ENCODE data around the gene MAB21L1. TPM values are rescaled to one million over a fixed set of nuclear protein-coding genes. Genes with fewer than 3 reads are reported as not detected.

The MAB21L1 gene
- polyA plus RNA-seq (2013, experiment 1 of 4) = not detected
- polyA plus RNA-seq (2013, experiment 2 of 4) = 0.20 TPM
- 0.32 TPM for polyA plus RNA-seq (2013, experiment 3 of 4)
- 1.1 TPM for polyA plus RNA-seq (2013, experiment 4 of 4)

GRCh38 chr13:35475960-35476943, at the start of gene MAB21L1:
Gene MAB21L1 (minus strand): TSS chr13:35476689. CDS start chr13:35476138, 551 bp downstream.
- Histone ChIP-seq H3K36me3 (ENCODE audit: control insufficient read depth, insufficient read depth, low read length) (no peaks in the 10 kb centered on the region), H3K4me3 (ENCODE audit: insufficient read depth, low read depth, low read length) (peak within 1 kb of the TSS; percentile 34), H3K9me3 (ENCODE audit: control insufficient read depth, low read length) (no peaks in the 10 kb centered on the region), H3K4me1 (ENCODE audit: control insufficient read depth, insufficient read depth, low read length) (peaks cover 45% of the 10 kb centered on the region), H3K27ac (ENCODE audit: insufficient read depth, low read depth, low read length, poor library complexity, severe bottlenecking) (no peak within 1 kb of the TSS), H3K27me3 (ENCODE audit: control insufficient read depth, insufficient read depth, low read length, poor library complexity, severe bottlenecking) (peaks cover 96% of the 10 kb centered on the region)
- 1% methylated on average over 35 of the region's 35 CpGs for WGBS, 2 experiments

- WGBS, 2 experiments = 91 to 95% methylated on average over 2 to 3 of the region's 3 CpGs
- H3K4me1 ChIP-seq (ENCODE audit: control insufficient read depth, insufficient read depth, low read length) = no peaks in the 10 kb centered on the region
- no peaks in the 10 kb centered on the region for H3K9me3 ChIP-seq (ENCODE audit: control insufficient read depth, low read length)
- no peaks in the 10 kb centered on the region for H3K36me3 ChIP-seq (ENCODE audit: control insufficient read depth, insufficient read depth, low read length)
- H3K4me3 ChIP-seq (ENCODE audit: insufficient read depth, low read depth, low read length) = no peak overlapping the region
- H3K27ac ChIP-seq (ENCODE audit: insufficient read depth, low read depth, low read length, poor library complexity, severe bottlenecking) = no peak overlapping the region
- no peaks in the 10 kb centered on the region for H3K27me3 ChIP-seq (ENCODE audit: control insufficient read depth, insufficient read depth, low read length, poor library complexity, severe bottlenecking)
Measured at GRCh38 chr13:35524171-35524570, 47.7 kb upstream of the MAB21L1 start.

GRCh38 chr13:35518337-35518946, 42.0 kb upstream of the MAB21L1 start:
- Histone ChIP-seq H3K36me3 (ENCODE audit: control insufficient read depth, insufficient read depth, low read length) (no peaks in the 10 kb centered on the region), H3K4me1 (ENCODE audit: control insufficient read depth, insufficient read depth, low read length) (peaks cover 3% of the 10 kb centered on the region), H3K27ac (ENCODE audit: insufficient read depth, low read depth, low read length, poor library complexity, severe bottlenecking) (no peak overlapping the region), H3K27me3 (ENCODE audit: control insufficient read depth, insufficient read depth, low read length, poor library complexity, severe bottlenecking) (no peaks in the 10 kb centered on the region), H3K9me3 (ENCODE audit: control insufficient read depth, low read length) (no peaks in the 10 kb centered on the region), H3K4me3 (ENCODE audit: insufficient read depth, low read depth, low read length) (no peak overlapping the region)
- WGBS, 2 experiments = 89 to 92% methylated on average over 5 of the region's 5 CpGs

- WGBS, 2 experiments = 55 to 56% methylated on average over 6 of the region's 6 CpGs
- Histone ChIP-seq H3K36me3 (ENCODE audit: control insufficient read depth, insufficient read depth, low read length) (no peaks in the 10 kb centered on the region), H3K4me1 (ENCODE audit: control insufficient read depth, insufficient read depth, low read length) (peaks cover 3% of the 10 kb centered on the region), H3K27ac (ENCODE audit: insufficient read depth, low read depth, low read length, poor library complexity, severe bottlenecking) (no peak overlapping the region), H3K27me3 (ENCODE audit: control insufficient read depth, insufficient read depth, low read length, poor library complexity, severe bottlenecking) (no peaks in the 10 kb centered on the region), H3K9me3 (ENCODE audit: control insufficient read depth, low read length) (no peaks in the 10 kb centered on the region), H3K4me3 (ENCODE audit: insufficient read depth, low read depth, low read length) (no peak overlapping the region)
Measured at GRCh38 chr13:35514801-35515502, 38.5 kb upstream of the MAB21L1 start.

DNA sequence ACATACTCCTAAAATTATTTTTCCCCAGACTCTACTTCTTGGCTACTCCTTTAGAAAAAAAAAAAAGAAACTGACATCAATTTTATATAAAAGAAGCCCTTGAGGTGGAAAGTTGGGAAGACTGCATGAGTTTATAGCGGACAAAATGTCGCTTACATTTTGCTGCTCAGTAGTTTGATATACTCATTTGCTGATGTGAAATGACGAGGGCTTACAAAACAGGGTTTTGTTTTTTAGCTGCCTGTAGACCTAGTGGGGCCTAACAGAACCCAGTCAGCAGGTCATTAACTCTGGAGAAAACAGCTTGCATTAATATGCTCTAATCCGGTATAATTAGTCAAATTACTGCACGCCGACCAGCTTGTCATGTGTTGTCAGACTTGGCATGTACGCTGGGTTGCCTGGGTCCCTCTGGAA, 37.6 kb upstream of the MAB21L1 start:
- Histone ChIP-seq H3K4me1 (ENCODE audit: control insufficient read depth, insufficient read depth, low read length) (peaks cover 3% of the 10 kb centered on the region), H3K27ac (ENCODE audit: insufficient read depth, low read depth, low read length, poor library complexity, severe bottlenecking) (no peak overlapping the region), H3K4me3 (ENCODE audit: insufficient read depth, low read depth, low read length) (no peak overlapping the region), H3K27me3 (ENCODE audit: control insufficient read depth, insufficient read depth, low read length, poor library complexity, severe bottlenecking) (no peaks in the 10 kb centered on the region), H3K9me3 (ENCODE audit: control insufficient read depth, low read length) (no peaks in the 10 kb centered on the region), H3K36me3 (ENCODE audit: control insufficient read depth, insufficient read depth, low read length) (no peaks in the 10 kb centered on the region)
- 92 to 95% methylated on average over 7 of the region's 7 CpGs for WGBS, 2 experiments

- Histone ChIP-seq H3K27ac (ENCODE audit: insufficient read depth, low read depth, low read length, poor library complexity, severe bottlenecking) (no peak overlapping the region), H3K4me3 (ENCODE audit: insufficient read depth, low read depth, low read length) (no peak overlapping the region), H3K27me3 (ENCODE audit: control insufficient read depth, insufficient read depth, low read length, poor library complexity, severe bottlenecking) (no peaks in the 10 kb centered on the region), H3K9me3 (ENCODE audit: control insufficient read depth, low read length) (no peaks in the 10 kb centered on the region), H3K4me1 (ENCODE audit: control insufficient read depth, insufficient read depth, low read length) (peaks cover 3% of the 10 kb centered on the region), H3K36me3 (ENCODE audit: control insufficient read depth, insufficient read depth, low read length) (no peaks in the 10 kb centered on the region)
- 86 to 87% methylated on average over 5 of the region's 5 CpGs for WGBS, 2 experiments
Measured at GRCh38 chr13:35512271-35512920, 35.9 kb upstream of the MAB21L1 start.

- 62 to 65% methylated on average over 3 of the region's 3 CpGs for WGBS, 2 experiments
Measured at GRCh38 chr13:35502456-35502855, 26.0 kb upstream of the MAB21L1 start.

GRCh38 chr13:35501661-35502235, 25.3 kb upstream of the MAB21L1 start:
- Histone ChIP-seq H3K9me3 (ENCODE audit: control insufficient read depth, low read length) (no peaks in the 10 kb centered on the region), H3K4me1 (ENCODE audit: control insufficient read depth, insufficient read depth, low read length) (peaks cover 25% of the 10 kb centered on the region), H3K27ac (ENCODE audit: insufficient read depth, low read depth, low read length, poor library complexity, severe bottlenecking) (no peak overlapping the region), H3K27me3 (ENCODE audit: control insufficient read depth, insufficient read depth, low read length, poor library complexity, severe bottlenecking) (no peaks in the 10 kb centered on the region), H3K36me3 (ENCODE audit: control insufficient read depth, insufficient read depth, low read length) (no peaks in the 10 kb centered on the region), H3K4me3 (ENCODE audit: insufficient read depth, low read depth, low read length) (no peak overlapping the region)
- 79 to 91% methylated on average over 4 to 6 of the region's 6 CpGs for WGBS, 2 experiments

More at GRCh38 chr13:35502456-35502855, 26.0 kb upstream of the MAB21L1 start:
- no peaks in the 10 kb centered on the region for H3K27me3 ChIP-seq (ENCODE audit: control insufficient read depth, insufficient read depth, low read length, poor library complexity, severe bottlenecking)
- H3K36me3 ChIP-seq (ENCODE audit: control insufficient read depth, insufficient read depth, low read length) = no peaks in the 10 kb centered on the region
- no peaks in the 10 kb centered on the region for H3K9me3 ChIP-seq (ENCODE audit: control insufficient read depth, low read length)
- H3K27ac ChIP-seq (ENCODE audit: insufficient read depth, low read depth, low read length, poor library complexity, severe bottlenecking) = no peak overlapping the region
- no peak overlapping the region for H3K4me3 ChIP-seq (ENCODE audit: insufficient read depth, low read depth, low read length)
- peaks cover 25% of the 10 kb centered on the region for H3K4me1 ChIP-seq (ENCODE audit: control insufficient read depth, insufficient read depth, low read length)

DNA sequence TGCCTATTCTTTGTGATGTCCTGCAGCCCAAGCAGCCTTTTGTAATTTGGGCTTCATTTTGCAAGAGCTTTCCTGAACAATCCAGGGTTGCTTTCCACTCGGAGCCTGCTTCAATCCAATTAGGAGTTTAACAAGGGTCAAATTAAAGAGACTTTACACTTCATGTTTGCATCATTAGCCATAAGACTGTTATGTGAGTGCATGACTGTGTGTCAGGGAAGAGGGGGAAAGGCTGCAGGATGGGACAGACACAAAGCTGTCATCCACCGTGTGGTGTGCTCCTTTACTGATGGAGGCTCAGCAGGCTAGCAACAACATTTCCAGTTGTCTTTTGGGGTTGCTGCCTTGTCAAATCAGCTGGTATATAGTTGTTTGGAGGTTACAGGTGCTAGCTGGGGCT, 23.7 kb upstream of the MAB21L1 start:
- H3K36me3 ChIP-seq (ENCODE audit: control insufficient read depth, insufficient read depth, low read length) = no peaks in the 10 kb centered on the region
- H3K9me3 ChIP-seq (ENCODE audit: control insufficient read depth, low read length) = no peaks in the 10 kb centered on the region
- peak overlapping the region; percentile 47 for H3K27ac ChIP-seq (ENCODE audit: insufficient read depth, low read depth, low read length, poor library complexity, severe bottlenecking)
- no peaks in the 10 kb centered on the region for H3K27me3 ChIP-seq (ENCODE audit: control insufficient read depth, insufficient read depth, low read length, poor library complexity, severe bottlenecking)
- H3K4me1 ChIP-seq (ENCODE audit: control insufficient read depth, insufficient read depth, low read length) = peaks cover 25% of the 10 kb centered on the region
- no peak overlapping the region for H3K4me3 ChIP-seq (ENCODE audit: insufficient read depth, low read depth, low read length)
- WGBS, 2 experiments = 21% methylated on average over 2 of the region's 2 CpGs

All from ectodermal cell (in vitro differentiated cells).